HepG2 (cell line): Measurements from ENCODE around the gene ITGA6. TPM values are rescaled to one million over a fixed set of nuclear protein-coding genes. Genes with fewer than 3 reads are reported as not detected.

ENCODE experiments used
- ARNT ChIP-seq: fragments of 450-650 bp; IDR thresholded peaks from 2 replicates; pipeline ENCODE4 v1.6.1; 2017
- FUBP1 ChIP-seq: sonication (generic); formaldehyde crosslinking; IDR thresholded peaks from 2 replicates; pipeline ENCODE4 v1.5.1; 2020; ENCODE audit warnings: missing genetic modification reagents, mild to moderate bottlenecking, borderline replicate concordance
- GPBP1L1 ChIP-seq: sonication (generic); formaldehyde crosslinking; IDR thresholded peaks from 2 replicates; pipeline ENCODE4 v1.5.0; 2020; ENCODE audit warnings: mild to moderate bottlenecking, missing genetic modification reagents
- KLF15 ChIP-seq: sonication (generic); formaldehyde crosslinking; IDR thresholded peaks from 2 replicates; pipeline ENCODE4 v1.8.1; 2023; ENCODE audit warnings: borderline replicate concordance, mild to moderate bottlenecking, inconsistent platforms, missing genetic modification reagents, mixed read lengths
- NR2F6 ChIP-seq, 2 experiments: IDR thresholded peaks; 2 replicates each; pipeline ENCODE4 v1.6.1; 2016; ENCODE audit warnings: antibody characterized with exemption in 1 of 2, mild to moderate bottlenecking in 1 of 2
- PLSCR1 ChIP-seq: sonication (generic); formaldehyde crosslinking; IDR thresholded peaks from 2 replicates; pipeline ENCODE4 v1.5.0; 2020; ENCODE audit warnings: missing genetic modification reagents, mild to moderate bottlenecking, borderline replicate concordance
- REXO4 ChIP-seq: sonication (generic); formaldehyde crosslinking; IDR thresholded peaks from 2 replicates; pipeline ENCODE4 v1.8.0; 2022; ENCODE audit warnings: missing genetic modification reagents, mild to moderate bottlenecking, borderline replicate concordance
- SSRP1 ChIP-seq: IDR thresholded peaks from 2 replicates; pipeline ENCODE4 v1.6.1; 2016; ENCODE audit warnings: control low read depth
- TOPORS ChIP-seq: sonication (generic); formaldehyde crosslinking; IDR thresholded peaks from 2 replicates; pipeline ENCODE4 v1.8.0; 2023; ENCODE audit warnings: mild to moderate bottlenecking, missing genetic modification reagents
- TRIM22 ChIP-seq: fragments of 450-650 bp; IDR thresholded peaks from 2 replicates; pipeline ENCODE4 v1.6.1; 2017
- ZGPAT ChIP-seq: IDR thresholded peaks from 2 replicates; pipeline ENCODE4 v1.6.1; 2016; ENCODE audit warnings: mild to moderate bottlenecking
- ZNF253 ChIP-seq: sonication (generic); formaldehyde crosslinking; IDR thresholded peaks from 2 replicates; pipeline ENCODE4 v1.8.0; 2022; ENCODE audit warnings: mild to moderate bottlenecking, missing genetic modification reagents, borderline replicate concordance
- ZNF263 ChIP-seq: sonication (generic); formaldehyde crosslinking; IDR thresholded peaks from 2 replicates; pipeline ENCODE4 v1.4.0; 2020; ENCODE audit warnings: missing genetic modification reagents
- ZNF274 ChIP-seq: sonication (generic); formaldehyde crosslinking; IDR thresholded peaks from 2 replicates; pipeline ENCODE4 v1.5.1; 2020; ENCODE audit warnings: mild to moderate bottlenecking, missing genetic modification reagents
- ZNF441 ChIP-seq: sonication (generic); formaldehyde crosslinking; IDR thresholded peaks from 2 replicates; pipeline ENCODE4 v1.7.0; 2021; ENCODE audit warnings: missing genetic modification reagents, borderline replicate concordance
- ZNF451 ChIP-seq: sonication (generic); formaldehyde crosslinking; IDR thresholded peaks from 2 replicates; pipeline ENCODE4 v1.5.0; 2020; ENCODE audit warnings: mild to moderate bottlenecking, missing genetic modification reagents
- ZNF513 ChIP-seq: sonication (generic); formaldehyde crosslinking; conservative IDR thresholded peaks from 2 replicates; pipeline ENCODE4 v1.5.0; 2020; ENCODE audit warnings: missing genetic modification reagents
- ZNF703 ChIP-seq: sonication (generic); formaldehyde crosslinking; IDR thresholded peaks from 2 replicates; pipeline ENCODE4 v1.5.1; 2020; ENCODE audit warnings: missing genetic modification reagents, mild to moderate bottlenecking, moderate library complexity, borderline replicate concordance
- ZNF784 ChIP-seq: sonication (generic); formaldehyde crosslinking; IDR thresholded peaks from 2 replicates; pipeline ENCODE4 v1.5.1; 2020; ENCODE audit warnings: missing genetic modification reagents, mild to moderate bottlenecking, borderline replicate concordance
- polyA plus RNA-seq, 8 experiments: library from polyadenylated mRNA; depleted of rRNA in 3 of 8; stranded (reverse) in 7 of 8; unstranded in 1 of 8; fragments of >200 nt; fragmentation: Illumina TruSeq in 4 of 8; extraction: Trizol in 4 of 8; gene quantifications; 2 replicates each; pipeline versions ENCODE4 v1.2.1 to v1.2.3, GENCODE V29; 2011 to 2016; ENCODE audit warnings: low read depth in 4 of 8, missing spikeins in 1 of 8, mixed read lengths in 1 of 8; ENCODE audit not compliant: insufficient read depth in 1 of 8
- total RNA-seq, 5 experiments: library from RNA; depleted of rRNA; stranded (reverse); fragments of >200 nt; fragmentation: Illumina TruSeq; extraction: Trizol; gene quantifications; 2 replicates each; pipeline ENCODE4 v1.2.3, GENCODE V29; 2016; ENCODE audit warnings: low read depth in 1 of 5

ITGA6 gene
- total and polyA plus RNA-seq, 2 of the 13 experiments (the other 11 are each of a cell fraction or from before 2014, with no cell fraction given) = 24.0 to 92.5 TPM

- TF ChIP-seq ZNF441 (0 out of 2 replicates have a peak, but pooled peaks have one; percentile 27), KLF15 (CRISPR knock-in tag) (no peak), ZGPAT (CRISPR knock-in tag) (0 out of 2 replicates have a peak, but pooled peaks have one; percentile 34), ZNF263 (CRISPR knock-in tag) (peak; percentile 35; the same call in 1 of the 2 replicates), TOPORS (CRISPR knock-in tag) (0 out of 2 replicates have a peak, but pooled peaks have one; percentile 51), SSRP1 (CRISPR knock-in tag) (0 out of 2 replicates have a peak, but pooled peaks have one; percentile 27), PLSCR1 (CRISPR knock-in tag) (no peak), GPBP1L1 (CRISPR knock-in tag) (no peak), ARNT (no peak), ZNF451 (CRISPR knock-in tag) (no peak), TRIM22 (no peak), ZNF703 (CRISPR knock-in tag) (no peak), NR2F6 (IDR thresholded peaks at IDR 0.05) (no peak), NR2F6 (CRISPR knock-in tag; IDR thresholded peaks at IDR 0.05) (0 out of 2 replicates have a peak, but pooled peaks have one; percentile 35), ZNF784 (peak; percentile 25; the same call in 1 of the 2 replicates), ZNF274 (0 out of 2 replicates have a peak, but pooled peaks have one; percentile 19), REXO4 (CRISPR knock-in tag) (no peak), ZNF513 (CRISPR knock-in tag) (no peak), ZNF253 (no peak), FUBP1 (no peak)
Observed at GRCh38 chr2:172461591-172462372, 34.4 kb downstream of the ITGA6 start (continued).
